Ascending aorta (tissue), 2 donors: ENCODE measurements around the gene ATRX. TPM values are rescaled to one million over a fixed set of nuclear protein-coding genes. Genes with fewer than 3 reads are reported as not detected.
"Not testable (repeated sequence)": the region's sequence is repeated elsewhere in the genome, so short reads cannot be mapped to it uniquely, and the experiment has no call there.

Experiments used
- DNase-seq, 2 donors: peaks; one replicate each; pipeline ENCODE4 v3.0.0-alpha.2; 2019; ENCODE audit warnings: low spot score in 2 of 2
- H3K27ac ChIP-seq, 2 donors: fragments of 200-600 bp; sonication (generic); one replicate each; pipeline ENCODE4 v1.5.1; 2016 to 2017; ENCODE audit warnings: mild to moderate bottlenecking in 1 of 2
- H3K27me3 ChIP-seq: fragments of 200-600 bp; sonication (generic); one replicate; pipeline ENCODE4 v1.5.1; 2017
- H3K36me3 ChIP-seq, 2 donors: fragments of 200-600 bp; sonication (generic); one replicate each; pipeline ENCODE4 v1.5.1; 2016
- H3K4me1 ChIP-seq, 2 donors: fragments of 200-600 bp; sonication (generic); one replicate each; pipeline ENCODE4 v1.5.1; 2016 to 2017; ENCODE audit warnings: mild to moderate bottlenecking in 1 of 2
- H3K4me3 ChIP-seq, 2 donors: fragments of 200-600 bp; sonication (generic); one replicate each; pipeline ENCODE4 v1.5.1; 2016 to 2017; ENCODE audit warnings: mild to moderate bottlenecking in 1 of 2
- H3K9me3 ChIP-seq, 2 donors: fragments of 200-600 bp; sonication (generic); one replicate each; pipeline ENCODE4 v1.5.1; 2016
- CTCF ChIP-seq, 3 experiments: fragments of 200-600 bp in 2 of 3; fragments of 450-650 bp in 1 of 3; sonication (generic) in 2 of 3; IDR thresholded peaks; one replicate each; pipeline ENCODE4 v1.5.1; 2016 to 2019; ENCODE audit warnings: antibody characterized with exemption in 3 of 3, mild to moderate bottlenecking in 1 of 3, moderate library complexity in 1 of 3
- intact Hi-C: fragments of 100-400 bp; cut with DNase I; formaldehyde crosslinking; loops from one replicate; pipeline ENCODE4 v1.15.1; 2023
- total RNA-seq: library from RNA; depleted of rRNA; stranded (reverse); fragments of >200 nt; gene quantifications from one replicate; pipeline ENCODE4 v1.1.0, GENCODE V29; 2016

The ATRX gene
- total RNA-seq, 1 donor from 2014 or later = 117 TPM

GRCh38 chrX:77502951-77503525, 283.0 kb downstream of the ATRX start:
- DNase-seq = no peak
- Histone ChIP-seq H3K4me3 (no peak overlapping the region), H3K9me3 (no peaks in the 10 kb centered on the region), H3K36me3 (no peaks in the 10 kb centered on the region), H3K27me3 (no peaks in the 10 kb centered on the region), H3K4me1 (no peaks in the 10 kb centered on the region), H3K27ac (no peak overlapping the region)
- intact Hi-C loops = no loop called here
- TF ChIP-seq CTCF (IDR thresholded peaks at IDR 0.05) = no peak

- intact Hi-C loops, DNase-seq, H3K36me3 ChIP-seq, H3K27me3 ChIP-seq, H3K27ac ChIP-seq, H3K9me3 ChIP-seq, H3K4me1 ChIP-seq, H3K4me3 ChIP-seq: not testable (repeated sequence)
These were observed 285.9 kb downstream of the ATRX start for GRCh38 chrX:77500164-77500563.

- intact Hi-C loops = no loop called here
- no peaks in the 10 kb centered on the region for H3K9me3 ChIP-seq
- H3K4me1 ChIP-seq = no peaks in the 10 kb centered on the region
- H3K27me3 ChIP-seq = no peaks in the 10 kb centered on the region
- no peak overlapping the region for H3K27ac ChIP-seq
- no peak overlapping the region for H3K4me3 ChIP-seq
- no peak for TF ChIP-seq CTCF (IDR thresholded peaks at IDR 0.05)
- DNase-seq = no peak
- H3K36me3 ChIP-seq = no peaks in the 10 kb centered on the region
These were observed 292.1 kb downstream of the ATRX start for GRCh38 chrX:77493677-77494553.

GRCh38 chrX:77484045-77484444, 302.0 kb downstream of the ATRX start:
- Histone ChIP-seq H3K27ac (no peak overlapping the region), H3K36me3 (no peaks in the 10 kb centered on the region), H3K27me3 (no peaks in the 10 kb centered on the region), H3K4me3 (no peak overlapping the region), H3K4me1 (no peaks in the 10 kb centered on the region), H3K9me3 (no peaks in the 10 kb centered on the region)
- no peak for DNase-seq
- intact Hi-C loops = no loop called here
- no peak for TF ChIP-seq CTCF (IDR thresholded peaks at IDR 0.05)

GRCh38 chrX:77455437-77455836, 330.6 kb downstream of the ATRX start:
- no peaks in the 10 kb centered on the region for H3K36me3 ChIP-seq
- intact Hi-C loops = no loop called here
- no peaks in the 10 kb centered on the region for H3K27me3 ChIP-seq
- TF ChIP-seq CTCF (IDR thresholded peaks at IDR 0.05) = no peak
- no peaks in the 10 kb centered on the region for H3K9me3 ChIP-seq
- no peak overlapping the region for H3K4me3 ChIP-seq
- H3K4me1 ChIP-seq = no peaks in the 10 kb centered on the region
- no peak for DNase-seq
- peak overlapping the region; percentile 12 to 34 for H3K27ac ChIP-seq

Other genes with a start within 250 kb of the ATRX start
- gene MAGT1, start 109.2 kb upstream of the ATRX start, total RNA-seq = 34.5 TPM
- 472 TPM for gene COX7B, start 113.3 kb upstream of the ATRX start, total RNA-seq
- gene ATP7A, start 124.5 kb upstream of the ATRX start, total RNA-seq = 7.5 TPM
- gene PGAM4, start 183.4 kb upstream of the ATRX start, total RNA-seq = not detected